Globus pallidus (tissue), 1 donor: ENCODE results near the gene DMRTC2.

Source experiments
- DNase-seq: peaks from one replicate; pipeline ENCODE4 v3.0.0-alpha.2; 2015; ENCODE audit warnings: low spot score

Gene DMRTC2

DNA sequence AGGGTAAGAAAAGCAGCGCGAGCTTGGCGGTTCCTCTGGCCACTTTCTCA, at the start of gene DMRTC2:
Gene DMRTC2, plus strand, starts transcription at position 42 of the 50 bp plus-strand sequence. CDS start 2,387 bp downstream, outside the sequence.
- no peak for DNase-seq

DNA sequence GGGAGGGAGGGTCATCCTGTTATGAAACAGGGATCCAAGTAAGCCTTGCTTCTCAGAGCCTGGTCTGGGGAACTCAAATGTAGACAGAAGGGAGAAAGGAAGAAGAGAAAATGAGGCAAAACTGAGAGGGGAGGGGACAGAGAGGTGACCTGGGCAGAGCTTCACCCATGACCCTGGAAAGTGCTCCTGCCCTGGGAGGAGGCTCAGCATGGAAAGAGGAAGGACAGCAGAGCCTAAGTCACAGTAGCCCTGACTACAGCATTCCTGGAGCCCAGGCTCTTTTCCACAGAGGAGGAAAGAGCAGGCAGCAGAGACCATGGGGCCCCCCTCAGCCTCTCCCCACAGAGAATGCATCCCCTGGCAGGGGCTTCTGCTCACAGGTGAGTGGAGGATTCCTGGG, 48.5 kb upstream of the DMRTC2 start, which contains the start of gene CEACAM3:
Gene CEACAM3, plus strand, starts transcription at position 226 of the 400 bp plus-strand sequence. Its CDS starts 91 bp downstream, at position 317.
- DNase-seq = no peak

DNA sequence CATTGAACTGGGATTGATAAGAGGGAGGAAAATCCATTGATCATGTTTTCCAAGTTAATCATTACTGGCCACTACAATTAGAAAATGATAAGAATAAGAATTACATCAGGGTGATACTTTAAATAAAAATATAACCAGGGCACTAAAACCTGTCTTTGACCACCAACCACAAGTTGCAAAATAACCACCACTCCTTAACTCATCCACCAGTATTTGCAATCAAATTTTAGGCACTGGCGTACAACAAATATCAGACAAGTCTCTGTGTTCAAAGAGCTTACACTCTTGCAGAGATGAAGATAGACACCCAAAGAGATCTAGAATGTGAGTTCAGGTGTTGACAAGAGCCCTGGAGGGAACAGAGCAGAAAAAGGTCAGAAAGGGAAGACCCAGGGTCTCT, 47.9 kb upstream of the DMRTC2 start:
- no peak for DNase-seq

DNA sequence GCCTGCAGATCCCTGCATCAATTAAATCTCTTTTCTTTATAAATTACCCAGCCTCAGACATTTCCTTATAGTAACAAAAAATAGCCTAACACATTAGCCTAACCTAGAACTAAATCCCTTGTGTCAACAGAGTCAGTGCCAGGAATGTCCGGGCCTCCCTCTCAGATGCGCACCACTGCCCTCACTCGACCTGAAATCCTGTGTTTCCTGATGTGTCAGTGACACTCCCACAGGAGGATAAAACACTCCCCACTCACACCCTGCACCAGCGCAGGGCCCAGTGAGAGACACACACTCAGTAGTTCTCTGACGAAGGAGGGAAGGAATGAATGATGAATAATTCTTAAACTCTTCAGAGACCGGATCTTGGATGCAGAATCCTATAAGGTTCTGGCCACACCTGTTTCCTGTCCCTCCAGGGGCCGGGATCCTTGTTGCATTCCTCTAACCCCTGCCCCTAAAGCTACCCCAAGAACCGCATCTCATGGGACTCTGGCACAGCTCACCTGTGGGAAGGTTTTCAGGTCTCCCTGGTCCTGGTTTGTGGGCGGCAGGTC, 45.3 kb upstream of the DMRTC2 start:
- no peak for DNase-seq

DNA sequence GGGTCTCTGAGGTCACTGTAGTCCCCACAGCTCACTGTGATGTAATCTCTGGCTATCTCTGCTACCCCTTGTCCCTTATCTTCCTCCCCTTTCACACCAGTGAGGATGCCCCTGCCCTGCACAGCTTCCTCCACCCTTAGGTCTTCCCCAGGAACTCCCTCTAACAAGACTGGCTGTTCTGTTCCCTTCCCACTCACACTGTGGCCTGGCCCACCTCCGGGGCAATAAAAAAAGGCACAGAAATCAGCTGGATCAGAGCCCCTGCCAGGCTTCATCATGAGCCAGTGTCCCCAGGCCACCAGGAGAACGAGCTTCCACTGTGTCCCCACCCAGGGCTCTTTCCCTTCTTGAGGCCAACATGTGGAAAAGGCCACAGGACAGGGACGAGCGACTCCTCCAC, 43.8 kb upstream of the DMRTC2 start:
- DNase-seq = no peak

DNA sequence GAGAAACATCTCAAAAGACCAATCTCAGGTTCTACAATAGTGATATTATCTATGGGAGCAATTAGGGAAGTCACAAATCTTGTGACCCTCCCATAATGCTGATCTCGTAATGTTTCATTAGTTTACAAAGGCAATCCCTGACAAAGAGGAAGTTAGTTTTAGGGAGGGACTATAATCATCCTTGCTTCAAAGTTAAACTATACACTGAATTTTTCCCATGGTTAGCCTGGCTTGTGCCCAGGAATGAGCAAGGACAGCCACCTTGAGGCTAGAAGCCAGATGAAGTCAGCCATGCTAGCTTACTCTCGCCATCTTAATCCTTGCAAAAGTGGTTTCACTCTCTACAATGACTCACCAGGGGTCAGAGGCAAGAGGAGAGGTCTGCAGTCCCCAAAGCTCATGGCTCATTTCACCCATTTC, 43.0 kb upstream of the DMRTC2 start:
- DNase-seq = no peak

DNA sequence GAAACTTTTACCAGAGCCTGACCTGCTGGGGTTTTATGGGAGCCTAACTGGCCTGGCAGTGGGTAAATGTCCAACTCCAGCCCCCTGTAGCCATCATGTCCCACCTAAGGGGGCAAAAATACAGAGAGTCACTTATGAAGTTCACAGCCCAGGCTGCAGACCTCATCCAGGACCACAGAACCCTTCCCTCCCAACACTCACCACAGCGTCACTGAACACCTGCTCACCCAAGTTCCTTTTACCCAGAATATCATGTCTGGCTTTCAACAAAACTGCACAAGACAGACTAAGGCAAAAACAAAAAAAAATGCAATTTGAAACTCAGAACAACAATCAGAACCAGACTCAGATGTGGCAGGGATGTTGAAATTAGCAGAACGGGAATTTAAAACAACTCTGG, 42.1 kb upstream of the DMRTC2 start:
- DNase-seq = no peak

DNA sequence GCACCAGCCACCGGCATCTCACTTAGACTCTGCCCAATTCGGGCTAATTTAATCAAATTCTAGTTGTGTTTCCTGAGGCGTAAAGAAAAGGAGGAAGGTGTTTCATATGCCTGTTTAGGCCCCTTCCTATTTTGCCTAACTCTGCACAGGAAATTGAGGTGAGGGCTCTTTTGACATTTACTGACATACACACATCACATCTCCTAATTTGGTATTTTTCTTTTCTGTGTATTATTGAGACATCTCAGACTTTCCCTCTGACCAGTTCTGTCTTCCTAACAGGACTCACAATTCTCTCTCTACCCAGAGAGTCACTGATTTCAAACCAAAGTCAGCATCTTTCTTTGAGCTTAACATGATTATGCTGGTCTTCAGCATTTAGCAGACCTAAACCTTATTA, 40.5 kb upstream of the DMRTC2 start:
- no peak for DNase-seq

DNA sequence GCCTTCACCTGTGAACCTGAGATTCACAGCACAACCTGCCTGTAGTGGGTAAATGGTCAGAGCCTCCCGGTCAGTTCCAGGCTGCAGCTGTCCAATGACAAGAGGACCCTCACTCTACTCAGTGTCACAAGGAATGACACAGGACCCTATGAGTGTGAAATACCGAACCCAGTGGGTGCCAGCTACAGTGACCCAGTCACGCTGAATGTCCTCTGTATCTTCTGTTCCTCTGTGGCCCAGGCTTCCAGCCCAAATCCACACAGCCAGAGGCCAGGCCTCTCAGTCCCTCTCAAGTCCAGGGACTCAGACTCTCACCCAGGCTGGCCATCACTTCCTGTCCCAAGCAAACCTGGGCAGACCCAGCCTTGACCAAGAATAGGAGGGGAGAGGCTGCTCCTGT, 37.7 kb upstream of the DMRTC2 start:
- DNase-seq = no peak

DNA sequence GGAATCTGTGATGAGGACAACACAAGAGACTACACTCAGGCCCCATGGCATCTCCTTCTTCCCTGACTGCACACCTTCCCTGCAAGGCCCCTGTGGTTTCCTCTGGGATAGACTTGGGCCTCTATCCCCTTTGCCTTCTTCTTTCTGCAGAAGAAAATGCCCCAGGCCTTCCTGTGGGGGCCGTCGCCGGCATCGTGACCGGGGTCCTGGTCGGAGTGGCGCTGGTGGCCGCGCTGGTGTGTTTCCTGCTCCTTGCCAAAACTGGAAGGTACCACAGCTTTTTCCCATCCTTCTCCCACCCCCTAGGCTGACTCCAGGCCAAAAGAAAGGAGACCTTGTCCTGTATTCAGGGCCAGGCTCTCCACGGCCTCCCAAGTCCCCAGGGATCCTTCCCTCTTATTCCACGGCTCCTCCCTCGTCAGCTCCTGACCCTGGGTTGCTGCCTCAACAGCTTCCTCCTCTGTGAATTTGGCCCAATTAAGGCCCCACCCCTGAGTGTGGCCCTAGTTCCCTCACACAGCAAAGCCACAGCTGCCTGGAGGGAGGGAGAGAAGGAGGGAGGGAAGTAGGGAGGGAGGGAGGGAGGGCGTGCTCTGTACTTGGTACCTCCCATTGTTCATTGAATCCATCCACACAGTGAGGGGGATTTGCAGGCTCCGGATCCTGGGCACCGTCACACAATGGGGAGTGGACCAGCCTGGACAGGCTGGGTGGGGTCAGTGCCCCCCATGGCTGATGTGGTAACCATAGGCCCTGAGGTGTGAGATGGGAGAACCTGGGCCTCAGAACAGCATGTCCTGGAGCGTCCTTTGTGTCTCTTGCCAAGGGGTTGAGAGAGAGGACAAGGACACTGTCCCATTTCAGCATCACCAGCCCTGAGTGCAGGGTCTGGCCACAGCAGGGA, 35.9 kb upstream of the DMRTC2 start:
- no peak for DNase-seq

DNA sequence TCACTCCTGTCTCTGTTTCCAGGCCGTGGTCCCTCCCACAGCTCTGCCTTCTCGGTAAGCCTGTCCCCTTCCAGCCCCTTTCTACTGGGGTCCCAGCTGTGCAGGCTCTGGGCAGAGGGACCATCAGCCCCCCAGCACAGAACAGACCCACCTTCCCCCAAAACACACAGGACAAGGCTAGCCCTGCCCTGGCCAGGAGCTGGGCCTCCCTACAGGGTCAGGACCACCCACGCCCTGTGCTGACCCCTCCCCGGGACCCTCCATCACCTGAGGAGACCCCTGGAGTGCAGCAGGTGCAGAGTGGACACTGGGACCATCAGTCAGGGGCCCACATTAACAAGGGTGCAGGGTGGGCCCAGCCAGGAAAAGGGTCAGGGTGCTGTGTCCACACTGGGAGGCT, 34.5 kb upstream of the DMRTC2 start:
- DNase-seq = no peak

DNA sequence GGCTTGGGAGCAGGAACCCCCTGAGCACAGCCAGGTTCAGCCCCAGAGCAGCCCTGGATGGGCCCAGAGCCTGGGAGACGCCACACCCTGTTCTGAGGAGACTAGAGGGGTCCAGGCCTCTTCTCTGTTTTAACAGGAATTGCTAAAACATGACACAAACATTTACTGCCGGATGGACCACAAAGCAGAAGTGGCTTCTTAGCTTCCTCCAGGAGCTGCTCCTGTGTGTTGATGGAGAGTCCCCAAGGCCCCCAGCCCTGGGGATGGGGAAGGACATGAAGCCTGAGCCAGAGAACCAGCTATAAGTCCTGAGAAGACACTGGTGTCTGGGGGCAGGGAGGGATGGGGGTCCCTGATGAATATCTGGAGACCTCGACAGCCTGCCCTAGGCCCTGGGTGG, 33.8 kb upstream of the DMRTC2 start:
- peak; percentile 38 for DNase-seq

DNA sequence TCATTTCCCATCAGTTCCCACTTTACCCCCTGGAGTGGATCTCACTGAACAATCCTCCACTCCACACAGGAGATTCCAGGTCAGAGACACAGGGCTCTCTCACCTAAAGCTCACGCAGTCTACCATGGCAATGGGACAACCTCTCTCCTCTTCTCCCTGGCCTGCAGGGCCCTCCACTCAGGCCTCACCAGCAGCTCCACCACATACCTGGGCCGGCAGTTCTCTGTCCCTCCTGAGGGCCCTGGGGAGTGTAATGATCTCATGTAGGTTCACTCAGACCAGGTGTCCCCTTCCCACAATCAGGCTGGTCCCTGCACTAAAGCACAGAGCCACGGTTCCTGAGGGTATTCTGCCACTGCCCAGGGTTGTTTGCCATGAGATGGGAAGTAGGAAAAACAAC, 32.9 kb upstream of the DMRTC2 start:
- DNase-seq = no peak

DNA sequence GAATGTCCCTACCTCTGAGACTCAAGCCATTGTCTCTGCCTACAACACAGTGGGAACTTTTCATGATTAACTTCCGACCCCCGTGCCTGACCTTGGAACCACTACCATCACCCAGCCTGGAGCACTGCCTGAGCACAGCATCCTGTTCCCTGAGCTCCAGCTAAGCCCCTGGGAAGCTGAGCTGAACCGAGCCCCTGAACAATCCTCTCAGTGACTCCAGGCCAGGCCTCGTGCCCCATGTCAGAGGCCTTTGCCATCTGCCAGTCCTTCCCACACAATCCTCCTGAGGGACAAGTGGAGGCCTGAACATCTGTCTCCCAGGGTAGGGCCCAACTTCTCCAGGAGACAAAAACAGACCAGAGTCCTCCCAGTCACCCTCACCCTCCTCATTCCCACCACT, 30.9 kb upstream of the DMRTC2 start:
- no peak for DNase-seq

DNA sequence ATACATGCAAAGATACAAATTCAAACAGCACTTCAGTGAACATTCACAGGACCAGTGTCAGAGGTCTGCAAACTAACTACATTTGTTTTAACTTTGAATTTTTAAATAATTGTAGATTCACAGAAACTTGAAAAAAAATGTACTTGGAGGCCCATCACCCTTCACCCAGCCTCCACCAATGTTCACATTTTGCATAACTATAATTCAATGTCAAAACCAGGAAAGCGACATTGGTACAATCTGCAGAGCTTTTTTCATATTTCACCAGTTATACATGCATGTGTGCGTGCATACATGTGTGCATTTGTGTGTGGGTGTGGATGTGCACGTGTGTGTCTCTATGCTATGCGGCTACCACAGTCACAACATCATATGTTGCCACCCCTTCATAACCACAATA, 29.5 kb upstream of the DMRTC2 start:
- no peak for DNase-seq

DNA sequence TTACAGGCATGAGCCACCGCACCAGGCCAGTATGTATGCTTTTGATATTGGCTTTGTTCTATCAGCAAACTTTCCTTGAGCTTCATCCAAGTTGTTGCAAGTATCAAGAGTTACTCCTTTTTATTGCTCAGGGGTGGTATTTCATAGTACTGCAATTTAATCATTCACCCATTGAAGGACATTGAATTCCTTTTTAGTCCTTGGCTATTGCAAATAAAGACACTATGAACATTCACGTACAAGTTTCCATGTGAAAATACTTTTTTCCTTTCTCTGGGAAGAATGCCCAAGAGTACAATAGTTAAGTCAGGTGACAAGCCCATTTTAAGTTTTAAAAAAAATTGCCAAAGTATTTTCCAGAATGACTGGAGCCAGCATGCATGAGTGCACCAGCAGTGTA, 28.1 kb upstream of the DMRTC2 start:
- no peak for DNase-seq

DNA sequence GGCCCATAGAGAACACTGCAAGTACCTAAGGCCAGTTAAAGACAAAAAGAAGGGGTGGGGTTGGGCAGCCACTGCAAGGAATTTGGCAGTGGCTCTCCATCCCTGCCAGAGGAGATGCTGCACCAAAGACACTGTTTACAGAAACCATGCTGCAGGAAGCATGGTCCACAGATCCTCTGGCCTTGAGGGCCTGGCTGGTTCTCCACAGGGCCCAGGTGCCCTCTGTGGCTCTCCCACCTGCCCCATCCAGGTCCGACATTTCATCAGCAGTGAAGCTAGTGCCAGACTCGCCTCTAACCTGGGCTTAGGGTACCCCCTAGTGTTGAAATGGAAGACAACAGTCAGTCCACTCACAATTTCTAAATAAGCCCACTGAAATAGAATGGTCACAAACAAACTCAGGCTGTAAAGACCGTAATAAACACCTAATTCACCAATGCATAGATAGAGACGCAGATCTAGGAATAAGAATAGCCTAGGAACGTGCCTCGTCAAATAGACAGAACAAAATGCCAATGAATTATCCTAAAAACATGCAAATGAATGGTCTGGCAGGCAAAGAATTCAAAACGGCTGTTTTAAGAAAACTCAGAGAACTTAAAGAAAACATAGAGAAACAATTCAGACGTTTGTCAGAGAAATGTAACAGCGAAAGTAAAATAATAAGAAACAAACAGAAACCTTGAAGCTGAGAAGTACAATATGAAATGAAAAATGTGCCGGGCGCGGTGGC, 23.7 kb upstream of the DMRTC2 start:
- no peak for DNase-seq

DNA sequence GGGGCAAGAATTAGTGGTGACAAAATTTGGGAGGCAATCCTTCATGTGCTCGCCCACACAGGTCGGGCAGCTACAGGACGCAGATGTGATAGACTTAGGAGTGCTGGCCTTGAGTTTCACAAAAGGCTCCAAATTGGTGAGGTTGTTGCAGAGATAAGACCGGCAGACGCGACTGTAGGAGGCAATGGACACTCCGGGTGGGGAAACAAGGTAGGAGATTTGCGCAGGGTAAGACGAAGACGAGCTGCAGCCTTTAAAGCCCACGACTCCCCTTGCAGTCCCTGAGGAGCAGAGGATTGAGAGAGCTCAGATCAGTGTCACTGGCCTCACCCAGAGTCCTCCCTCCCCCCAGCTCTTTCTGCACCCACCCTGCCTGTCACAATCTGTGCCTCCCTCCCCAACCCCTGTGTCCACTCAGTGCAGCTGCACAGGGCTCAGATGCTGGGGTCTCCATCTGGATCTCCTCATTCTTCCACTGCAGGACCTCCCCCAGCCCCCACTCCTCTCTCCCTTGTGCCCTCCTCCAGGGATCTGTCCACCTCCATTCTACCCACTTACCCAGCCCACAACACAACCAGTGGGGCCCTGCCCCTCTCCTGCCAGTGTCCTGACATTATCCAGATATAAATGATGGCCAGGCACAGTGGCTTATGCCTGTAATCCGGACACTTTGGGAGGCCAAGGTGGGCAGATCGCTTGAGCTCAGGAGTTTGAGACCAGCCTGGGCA, 6.7 kb upstream of the DMRTC2 start:
- no peak for DNase-seq

DNA sequence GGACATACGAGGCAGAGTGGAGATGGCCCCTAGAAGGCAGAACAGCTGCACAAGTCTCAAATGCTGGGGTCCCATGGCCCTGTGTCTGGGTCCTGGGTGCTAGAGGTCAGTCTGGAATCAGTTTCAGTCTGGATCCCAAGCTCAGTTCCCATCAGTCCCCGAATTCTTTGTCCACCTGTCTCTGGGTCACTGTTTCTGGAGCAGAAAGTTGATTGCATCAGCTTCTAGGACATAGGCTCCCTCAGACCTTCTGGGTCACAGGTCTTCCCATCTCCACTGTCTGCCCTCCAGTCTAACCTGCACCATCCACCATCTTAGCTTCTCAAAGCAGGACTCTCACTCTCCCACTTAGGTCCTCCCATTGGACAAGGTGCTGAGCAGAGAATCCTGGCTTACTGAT, 5.6 kb upstream of the DMRTC2 start:
- DNase-seq = no peak

DNA sequence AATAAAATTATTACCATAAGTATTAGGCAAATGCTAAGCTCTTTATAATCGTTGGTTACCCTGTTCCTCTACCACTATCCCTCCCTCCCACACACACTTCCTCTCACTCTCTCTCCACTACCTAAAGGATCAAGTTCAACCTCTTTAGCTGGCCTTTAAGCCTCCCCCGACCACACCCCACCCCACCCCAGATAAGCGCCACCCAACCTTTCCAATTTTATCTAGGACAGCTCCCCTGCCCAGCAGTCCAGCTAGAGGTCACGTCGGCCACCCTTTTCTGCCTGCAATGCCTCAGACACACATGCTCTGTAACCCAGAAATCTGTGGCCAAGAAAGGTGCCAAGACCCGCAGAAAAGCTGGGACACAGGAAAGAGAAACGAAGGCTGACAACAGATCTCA, 1.5 kb upstream of the DMRTC2 start:
- no peak for DNase-seq

DNA sequence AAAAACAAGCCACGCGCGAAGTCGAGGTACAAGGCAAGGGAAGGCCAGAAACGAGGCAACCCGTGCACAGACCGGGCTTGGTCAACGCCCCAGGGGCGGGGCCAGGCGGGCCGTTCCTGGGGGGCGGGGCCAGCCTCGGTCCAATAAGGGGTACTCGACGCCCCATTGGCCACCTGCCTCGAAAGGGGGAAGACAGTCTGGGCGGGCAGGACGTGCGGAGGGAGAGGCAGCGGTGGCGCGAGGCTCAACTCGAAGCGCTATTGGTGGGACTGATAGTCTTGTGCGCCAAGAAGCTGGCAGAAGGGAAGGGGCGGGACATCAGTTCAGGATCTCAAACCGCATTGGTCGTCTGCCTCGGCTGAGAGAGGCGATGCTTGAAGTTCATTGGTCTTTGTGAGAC, 241 bp upstream of the DMRTC2 start, which contains the start of gene LYPD4:
Gene LYPD4, minus strand, starts transcription at position 83 of the 400 bp plus-strand sequence. CDS start 5,398 bp downstream, outside the sequence.
- DNase-seq = no peak

DNA sequence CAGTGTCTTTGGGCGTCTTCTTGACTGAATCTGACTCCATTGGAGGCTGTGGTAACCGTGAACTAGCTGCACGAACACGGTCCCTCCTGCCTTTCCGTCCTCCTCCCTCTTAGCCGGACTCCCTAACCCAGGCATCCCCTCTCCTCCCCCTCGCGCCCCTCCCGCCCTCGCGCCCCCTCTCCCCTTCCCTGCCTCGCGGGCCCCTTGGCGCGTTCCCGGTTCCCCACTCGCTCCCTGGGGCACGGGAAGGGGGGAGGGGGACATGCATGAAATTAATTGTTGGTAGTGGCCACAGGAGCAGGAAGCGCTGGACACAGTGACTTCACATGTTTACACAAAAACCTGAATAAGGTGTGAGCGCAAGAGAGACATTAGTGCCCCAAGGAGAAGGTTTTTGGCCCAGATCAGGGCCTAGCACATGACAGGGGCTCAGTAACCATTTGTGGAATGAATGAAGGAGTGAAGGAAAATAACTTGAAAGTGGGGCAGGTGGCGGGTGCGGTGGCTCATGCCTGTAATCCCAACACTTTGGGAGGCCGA, 279 bp downstream of the DMRTC2 start:
- no peak for DNase-seq
